GM12892 (cell line): Measurements from ENCODE around the gene GNAO1.

ENCODE experiments used
- POLR2A ChIP-seq: IDR thresholded peaks from 2 replicates; pipeline ENCODE4 v1.6.1; 2011; ENCODE audit warnings: low read depth, low read length, control low read depth
- POLR2AphosphoS5 ChIP-seq: IDR thresholded peaks from 2 replicates; pipeline ENCODE4 v1.6.1; 2011; ENCODE audit warnings: low read depth, low read length, control low read depth

DNA sequence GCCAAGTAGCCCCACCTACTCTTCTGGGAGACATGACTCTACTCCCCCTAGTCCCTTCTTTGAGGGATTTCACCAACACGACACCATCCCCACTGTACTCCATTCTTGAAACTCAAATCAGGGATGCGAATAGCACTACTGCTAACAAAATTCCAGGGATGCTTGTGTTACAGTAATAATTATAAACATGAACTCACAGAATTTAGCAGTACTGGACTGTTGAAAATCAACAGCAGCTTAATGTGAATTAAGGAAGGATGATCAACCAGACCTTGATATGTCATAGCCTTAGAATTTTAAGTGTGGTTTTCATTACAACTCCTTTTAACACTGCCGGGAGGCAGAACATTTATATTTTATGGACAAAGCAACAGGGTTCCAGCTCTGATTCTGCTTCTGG lies 196.1 kb downstream of the GNAO1 start:
- TF ChIP-seq POLR2AphosphoS5: no peak
- TF ChIP-seq POLR2A: no peak
